GM18526 (cell line): ENCODE measurements around the gene TAS1R3.

ENCODE experiments used
- POLR2A ChIP-seq: IDR thresholded peaks from 3 replicates; pipeline ENCODE4 v1.6.1; 2011; ENCODE audit not compliant: insufficient read length; ENCODE audit errors: extremely low read depth

Gene TAS1R3

DNA sequence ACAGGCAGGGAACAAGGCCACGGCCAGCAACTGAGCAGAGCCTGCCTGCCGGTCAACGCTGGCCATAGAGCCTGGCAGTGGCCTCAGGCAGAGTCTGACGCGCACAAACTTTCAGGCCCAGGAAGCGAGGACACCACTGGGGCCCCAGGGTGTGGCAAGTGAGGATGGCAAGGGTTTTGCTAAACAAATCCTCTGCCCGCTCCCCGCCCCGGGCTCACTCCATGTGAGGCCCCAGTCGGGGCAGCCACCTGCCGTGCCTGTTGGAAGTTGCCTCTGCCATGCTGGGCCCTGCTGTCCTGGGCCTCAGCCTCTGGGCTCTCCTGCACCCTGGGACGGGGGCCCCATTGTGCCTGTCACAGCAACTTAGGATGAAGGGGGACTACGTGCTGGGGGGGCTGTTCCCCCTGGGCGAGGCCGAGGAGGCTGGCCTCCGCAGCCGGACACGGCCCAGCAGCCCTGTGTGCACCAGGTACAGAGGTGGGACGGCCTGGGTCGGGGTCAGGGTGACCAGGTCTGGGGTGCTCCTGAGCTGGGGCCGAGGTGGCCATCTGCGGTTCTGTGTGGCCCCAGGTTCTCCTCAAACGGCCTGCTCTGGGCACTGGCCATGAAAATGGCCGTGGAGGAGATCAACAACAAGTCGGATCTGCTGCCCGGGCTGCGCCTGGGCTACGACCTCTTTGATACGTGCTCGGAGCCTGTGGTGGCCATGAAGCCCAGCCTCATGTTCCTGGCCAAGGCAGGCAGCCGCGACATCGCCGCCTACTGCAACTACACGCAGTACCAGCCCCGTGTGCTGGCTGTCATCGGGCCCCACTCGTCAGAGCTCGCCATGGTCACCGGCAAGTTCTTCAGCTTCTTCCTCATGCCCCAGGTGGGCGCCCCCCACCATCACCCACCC is at the start of gene TAS1R3:
Gene TAS1R3, plus strand, starts transcription at position 213 of the 898 bp plus-strand sequence. Its CDS starts 66 bp downstream, at position 279.
- TF ChIP-seq POLR2A: no peak

DNA sequence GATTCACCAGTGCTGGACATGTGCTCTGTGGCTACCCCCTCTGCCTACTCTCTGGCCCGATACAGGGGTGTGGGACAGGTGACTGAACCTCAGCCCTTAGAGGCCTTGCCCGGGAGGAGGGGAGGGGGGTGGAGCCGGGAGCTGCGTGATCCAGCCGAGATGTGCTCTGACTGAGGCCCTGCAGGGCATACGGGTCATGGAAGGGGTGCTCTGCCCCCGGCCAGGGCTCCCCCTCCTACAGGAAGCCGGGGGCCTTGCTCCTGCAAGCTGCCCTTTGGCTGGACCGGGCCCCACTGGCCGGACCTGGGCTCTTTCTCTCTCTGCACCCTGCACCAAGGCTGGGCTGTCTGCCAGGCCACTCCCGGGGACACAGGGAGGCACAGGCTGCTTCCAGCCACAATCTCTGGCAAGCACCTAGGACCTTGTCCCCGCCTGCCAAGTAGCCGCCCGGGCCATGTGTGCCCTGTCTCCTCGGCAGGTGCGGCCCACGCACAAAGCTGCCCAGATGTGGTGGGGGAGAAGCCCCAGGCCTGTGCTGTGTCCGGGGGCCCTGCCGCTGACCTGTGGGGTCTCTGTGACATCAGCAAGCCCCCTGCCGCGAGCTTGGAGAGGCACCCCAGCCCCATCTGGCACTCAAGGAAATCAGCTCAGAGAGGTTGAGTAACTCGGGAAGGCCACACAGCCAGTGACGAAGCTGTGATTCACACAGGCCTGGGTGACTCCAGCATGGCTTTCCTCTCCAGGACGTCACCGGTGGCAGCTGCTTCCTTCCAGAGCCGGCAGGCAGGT is 49.4 kb upstream of the TAS1R3 start:
- TF ChIP-seq POLR2A: no peak

GRCh38 chr1:1282998-1283397 is 48.1 kb upstream of the TAS1R3 start:
- TF ChIP-seq POLR2A: no peak

DNA sequence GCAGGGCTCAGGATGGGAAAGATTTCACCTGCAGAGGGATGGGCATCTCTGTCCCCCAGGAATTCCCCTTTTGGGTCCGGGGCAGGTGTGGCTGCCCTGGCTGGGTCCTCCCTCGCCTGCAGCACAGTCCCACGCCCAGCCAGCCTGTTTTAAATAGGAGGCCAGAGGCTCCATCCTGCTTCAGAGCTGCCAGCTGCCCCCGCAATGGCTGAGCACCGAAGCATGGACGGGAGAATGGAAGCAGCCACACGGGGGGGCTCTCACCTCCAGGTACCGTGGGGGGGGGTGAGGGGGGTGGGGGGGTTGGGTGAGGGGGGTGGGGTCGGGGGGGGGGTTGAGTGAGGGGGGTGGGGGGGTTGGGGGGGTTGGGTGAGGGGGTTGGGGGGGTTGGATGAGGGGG is 47.3 kb upstream of the TAS1R3 start:
- no peak for TF ChIP-seq POLR2A

- TF ChIP-seq POLR2A: no peak
These were observed 46.6 kb upstream of the TAS1R3 start for GRCh38 chr1:1284221-1285101.

GRCh38 chr1:1285102-1285571 is 45.9 kb upstream of the TAS1R3 start:
- TF ChIP-seq POLR2A: no peak

DNA sequence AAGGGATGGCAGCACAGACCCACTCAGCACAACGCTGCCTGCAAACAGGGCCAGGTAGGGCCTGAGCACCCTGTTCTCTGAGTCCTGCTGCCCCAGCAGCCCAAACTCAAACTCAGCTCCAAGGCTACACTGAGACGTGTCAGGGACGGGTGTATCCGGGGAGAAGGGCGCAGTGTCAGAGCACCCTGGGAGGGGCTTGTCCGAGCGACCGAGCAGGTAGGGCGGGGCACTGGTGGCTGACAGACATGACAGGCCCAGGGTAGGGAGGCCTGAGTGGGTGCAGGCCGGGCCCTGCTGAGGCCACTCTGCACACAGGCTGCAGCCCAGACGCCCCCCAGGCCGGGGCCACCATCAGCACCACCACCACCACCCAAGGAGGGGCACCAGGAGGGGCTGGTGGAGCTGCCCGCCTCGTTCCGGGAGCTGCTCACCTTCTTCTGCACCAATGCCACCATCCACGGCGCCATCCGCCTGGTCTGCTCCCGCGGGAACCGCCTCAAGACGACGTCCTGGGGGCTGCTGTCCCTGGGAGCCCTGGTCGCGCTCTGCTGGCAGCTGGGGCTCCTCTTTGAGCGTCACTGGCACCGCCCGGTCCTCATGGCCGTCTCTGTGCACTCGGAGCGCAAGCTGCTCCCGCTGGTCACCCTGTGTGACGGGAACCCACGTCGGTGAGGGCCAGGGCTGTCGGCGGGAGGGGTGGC is 45.3 kb upstream of the TAS1R3 start:
- no peak for TF ChIP-seq POLR2A

DNA sequence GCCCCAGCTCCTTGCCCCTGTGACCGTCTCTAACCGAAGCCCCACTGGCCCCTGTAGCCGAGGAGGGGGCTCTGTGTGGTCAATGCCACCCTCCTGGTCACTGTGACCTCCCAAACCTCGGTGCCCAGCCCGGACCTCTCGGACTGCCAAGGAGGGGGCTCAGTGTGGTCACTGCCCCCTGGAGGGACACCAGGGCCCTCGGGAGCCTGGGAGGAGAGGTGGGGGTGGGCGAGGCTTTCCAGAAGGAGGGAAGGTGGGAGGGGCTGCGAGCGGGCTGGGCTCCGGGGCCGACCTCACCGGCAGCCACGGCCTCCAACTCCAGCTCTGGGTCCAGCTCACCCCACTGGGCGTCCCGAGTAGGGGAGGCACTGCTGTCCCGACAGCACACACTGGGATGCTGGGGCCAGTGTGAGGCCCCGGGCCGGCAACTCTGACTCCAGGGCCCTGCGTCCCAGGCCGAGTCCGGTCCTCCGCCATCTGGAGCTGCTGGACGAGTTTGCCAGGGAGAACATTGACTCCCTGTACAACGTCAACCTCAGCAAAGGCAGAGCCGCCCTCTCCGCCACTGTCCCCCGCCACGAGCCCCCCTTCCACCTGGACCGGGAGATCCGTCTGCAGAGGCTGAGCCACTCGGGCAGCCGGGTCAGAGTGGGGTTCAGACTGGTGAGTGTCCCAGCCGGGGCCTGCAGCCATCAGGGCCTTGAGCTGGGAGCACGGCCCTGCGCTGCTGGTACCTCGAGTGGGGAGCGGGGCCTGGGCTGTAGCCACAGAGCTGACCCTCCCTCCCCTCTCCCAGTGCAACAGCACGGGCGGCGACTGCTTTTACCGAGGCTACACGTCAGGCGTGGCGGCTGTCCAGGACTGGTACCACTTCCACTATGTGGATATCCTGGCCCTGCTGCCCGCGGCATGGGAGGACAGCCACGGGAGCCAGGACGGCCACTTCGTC is 44.5 kb upstream of the TAS1R3 start:
- no peak for TF ChIP-seq POLR2A

DNA sequence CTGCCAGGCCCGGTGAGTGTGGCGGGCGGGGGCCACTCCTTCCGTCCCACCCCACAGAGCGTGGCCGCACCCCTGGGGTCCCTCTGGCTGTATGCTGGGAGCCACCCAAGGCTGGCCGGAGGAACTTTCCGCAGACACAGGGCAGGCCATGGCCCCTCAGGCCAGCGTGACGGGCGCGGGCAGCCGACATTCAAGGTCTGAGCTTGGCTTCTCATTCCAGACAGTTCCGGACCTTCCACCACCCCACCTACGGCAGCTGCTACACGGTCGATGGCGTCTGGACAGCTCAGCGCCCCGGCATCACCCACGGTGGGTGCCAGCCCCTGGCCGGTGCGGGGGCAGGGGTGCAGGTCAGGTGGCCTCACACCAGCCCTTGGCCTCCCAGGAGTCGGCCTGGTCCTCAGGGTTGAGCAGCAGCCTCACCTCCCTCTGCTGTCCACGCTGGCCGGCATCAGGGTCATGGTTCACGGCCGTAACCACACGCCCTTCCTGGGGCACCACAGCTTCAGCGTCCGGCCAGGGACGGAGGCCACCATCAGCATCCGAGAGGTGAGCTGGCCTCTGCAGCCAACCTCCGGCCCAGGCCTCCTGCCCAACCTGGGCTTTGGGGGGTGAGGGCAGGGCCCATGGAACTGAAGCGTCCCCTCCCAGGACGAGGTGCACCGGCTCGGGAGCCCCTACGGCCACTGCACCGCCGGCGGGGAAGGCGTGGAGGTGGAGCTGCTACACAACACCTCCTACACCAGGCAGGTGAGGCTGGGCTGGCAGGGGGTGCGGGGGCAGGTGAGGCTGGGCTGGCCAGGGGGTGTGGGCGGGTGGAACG is 43.6 kb upstream of the TAS1R3 start:
- TF ChIP-seq POLR2A: no peak

DNA sequence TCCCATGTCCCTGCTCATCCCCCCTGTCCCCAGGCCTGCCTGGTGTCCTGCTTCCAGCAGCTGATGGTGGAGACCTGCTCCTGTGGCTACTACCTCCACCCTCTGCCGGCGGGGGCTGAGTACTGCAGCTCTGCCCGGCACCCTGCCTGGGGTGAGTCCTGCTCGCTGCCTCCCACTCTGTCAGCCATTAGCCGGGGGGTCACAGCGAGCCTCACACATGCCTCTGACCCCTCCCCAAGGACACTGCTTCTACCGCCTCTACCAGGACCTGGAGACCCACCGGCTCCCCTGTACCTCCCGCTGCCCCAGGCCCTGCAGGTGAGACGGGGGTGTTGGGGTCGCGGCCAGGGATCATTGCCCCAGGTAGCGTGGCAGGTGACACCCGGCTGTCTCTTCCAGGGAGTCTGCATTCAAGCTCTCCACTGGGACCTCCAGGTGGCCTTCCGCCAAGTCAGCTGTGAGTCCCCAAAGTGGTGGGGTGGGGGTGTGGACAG is 40.8 kb upstream of the TAS1R3 start:
- no peak for TF ChIP-seq POLR2A

DNA sequence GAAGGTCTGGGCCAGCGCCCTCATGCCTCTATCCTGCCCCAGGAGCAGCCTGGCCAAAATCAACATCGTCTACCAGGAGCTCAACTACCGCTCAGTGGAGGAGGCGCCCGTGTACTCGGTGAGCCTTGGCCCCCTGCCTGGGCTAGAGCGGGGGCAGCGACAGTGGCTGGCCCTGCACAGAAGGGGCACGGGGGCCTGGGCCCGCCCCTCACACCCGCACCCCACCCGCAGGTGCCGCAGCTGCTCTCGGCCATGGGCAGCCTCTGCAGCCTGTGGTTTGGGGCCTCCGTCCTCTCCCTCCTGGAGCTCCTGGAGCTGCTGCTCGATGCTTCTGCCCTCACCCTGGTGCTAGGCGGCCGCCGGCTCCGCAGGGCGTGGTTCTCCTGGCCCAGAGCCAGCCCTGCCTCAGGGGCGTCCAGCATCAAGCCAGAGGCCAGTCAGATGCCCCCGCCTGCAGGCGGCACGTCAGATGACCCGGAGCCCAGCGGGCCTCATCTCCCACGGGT is 40.0 kb upstream of the TAS1R3 start:
- TF ChIP-seq POLR2A: no peak
